Skeletal muscle tissue (tissue), 4 donors: ENCODE data around the gene STAT5B. TPM values are rescaled to one million over a fixed set of nuclear protein-coding genes. Genes with fewer than 3 reads are reported as not detected.
"Not testable (repeated sequence)": the region's sequence is repeated elsewhere in the genome, so short reads cannot be mapped to it uniquely, and the experiment has no call there.

ENCODE experiments used
- H3K27ac ChIP-seq: one replicate; pipeline ENCODE4 v1.7.0; 2013; ENCODE audit warnings: mild to moderate bottlenecking, low read depth, low read length, inconsistent platforms
- H3K27me3 ChIP-seq, 3 donors: one replicate each; pipeline ENCODE4 v1.7.0; 2013; ENCODE audit warnings: low read length in 3 of 3; ENCODE audit not compliant: control insufficient read depth in 3 of 3, insufficient read depth in 3 of 3
- H3K36me3 ChIP-seq, 3 donors: one replicate each; pipeline ENCODE4 v1.7.0; 2013; ENCODE audit warnings: low read length in 3 of 3; ENCODE audit not compliant: control insufficient read depth in 3 of 3, insufficient read depth in 3 of 3
- H3K4me1 ChIP-seq, 3 donors: one replicate each; pipeline ENCODE4 v1.7.0; 2013; ENCODE audit warnings: low read length in 3 of 3, mild to moderate bottlenecking in 3 of 3; ENCODE audit not compliant: control insufficient read depth in 3 of 3, insufficient read depth in 3 of 3
- H3K4me3 ChIP-seq, 3 donors: one replicate each; pipeline ENCODE4 v1.7.0; 2013; ENCODE audit warnings: low read length in 3 of 3
- H3K9ac ChIP-seq, 3 donors: one replicate each; pipeline ENCODE4 v1.7.0; 2013; ENCODE audit warnings: low read length in 3 of 3, mild to moderate bottlenecking in 3 of 3, moderate library complexity in 2 of 3, low read depth in 1 of 3
- H3K9me3 ChIP-seq, 3 donors: one replicate each; pipeline ENCODE4 v1.7.0; 2013; ENCODE audit warnings: low read length in 3 of 3; ENCODE audit not compliant: control insufficient read depth in 3 of 3
- total RNA-seq: library from RNA; depleted of rRNA; stranded (reverse); fragments of >200 nt; gene quantifications from one replicate; pipeline ENCODE4 v1.2.3, GENCODE V29; 2014
- donor health status: Osteomylitis.

STAT5B gene
- total RNA-seq, 1 donor from 2014 or later = 31.3 TPM

GRCh38 chr17:42241871-42242270, 34.3 kb downstream of the STAT5B start:
- Histone ChIP-seq H3K27me3 (no peaks in the 10 kb centered on the region), H3K4me1 (peaks cover 4 to 9% (median 6%) of the 10 kb centered on the region in 3 donors), H3K36me3 (no peaks in the 10 kb centered on the region), H3K9ac (no peak overlapping the region), H3K4me3 (no peak overlapping the region), H3K9me3 (no peaks in the 10 kb centered on the region), H3K27ac (no peak overlapping the region)

GRCh38 chr17:42240863-42241262, 35.3 kb downstream of the STAT5B start:
- H3K27ac ChIP-seq, H3K4me3 ChIP-seq, H3K36me3 ChIP-seq, H3K27me3 ChIP-seq, H3K4me1 ChIP-seq, H3K9ac ChIP-seq, H3K9me3 ChIP-seq: not testable (repeated sequence)

GRCh38 chr17:42240201-42240600, 36.0 kb downstream of the STAT5B start:
- H3K27ac ChIP-seq = no peak overlapping the region
- H3K36me3 ChIP-seq = no peaks in the 10 kb centered on the region
- H3K9me3 ChIP-seq = no peaks in the 10 kb centered on the region
- H3K4me3 ChIP-seq = no peak overlapping the region
- H3K4me1 ChIP-seq = peaks cover 5 to 8% (median 6%) of the 10 kb centered on the region in 3 donors
- no peaks in the 10 kb centered on the region for H3K27me3 ChIP-seq
- no peak overlapping the region for H3K9ac ChIP-seq

- not testable (repeated sequence) for H3K36me3 ChIP-seq, H3K9ac ChIP-seq, H3K9me3 ChIP-seq, H3K4me3 ChIP-seq, H3K27ac ChIP-seq, H3K27me3 ChIP-seq
- peaks cover 5 to 12% (median 8%) of the 10 kb centered on the region in 3 donors for H3K4me1 ChIP-seq
Measured at GRCh38 chr17:42239576-42239975, 36.6 kb downstream of the STAT5B start.

- no peaks in the 10 kb centered on the region for H3K9me3 ChIP-seq
- no peaks in the 10 kb centered on the region for H3K27me3 ChIP-seq
- no peaks in the 10 kb centered on the region for H3K36me3 ChIP-seq
- no peak overlapping the region for H3K4me3 ChIP-seq
- peaks cover 0 to 18% (median 6%) of the 10 kb centered on the region in 3 donors for H3K4me1 ChIP-seq
- no peak overlapping the region for H3K9ac ChIP-seq
- H3K27ac ChIP-seq = no peak overlapping the region
Measured at GRCh38 chr17:42236760-42237159, 39.4 kb downstream of the STAT5B start.

- H3K4me1 ChIP-seq = peaks cover 0 to 18% (median 6%) of the 10 kb centered on the region in 3 donors
- peak overlapping the region; percentile 30 to 63 (median 50) for H3K9ac ChIP-seq
- H3K4me3 ChIP-seq = peak overlapping the region in 2 of 3 donors; percentile 18 to 52
- H3K27ac ChIP-seq = peak overlapping the region; percentile 91
- H3K36me3 ChIP-seq = peaks cover 0 to 2% (median 0%) of the 10 kb centered on the region in 3 donors
- H3K9me3 ChIP-seq = no peaks in the 10 kb centered on the region
- H3K27me3 ChIP-seq = no peaks in the 10 kb centered on the region
Measured at GRCh38 chr17:42233994-42234393, 42.2 kb downstream of the STAT5B start.

- H3K4me1 ChIP-seq = peaks cover 4 to 26% (median 8%) of the 10 kb centered on the region in 3 donors
- no peak overlapping the region for H3K4me3 ChIP-seq
- no peak overlapping the region for H3K9ac ChIP-seq
- peak overlapping the region; percentile 91 for H3K27ac ChIP-seq
- no peaks in the 10 kb centered on the region for H3K9me3 ChIP-seq
- H3K27me3 ChIP-seq = no peaks in the 10 kb centered on the region
- peaks cover 0 to 2% (median 0%) of the 10 kb centered on the region in 3 donors for H3K36me3 ChIP-seq
Measured at GRCh38 chr17:42233156-42233555, 43.0 kb downstream of the STAT5B start.

- H3K27me3 ChIP-seq = no peaks in the 10 kb centered on the region
- peaks cover 0 to 2% (median 0%) of the 10 kb centered on the region in 3 donors for H3K36me3 ChIP-seq
- H3K4me3 ChIP-seq = no peak overlapping the region
- H3K9me3 ChIP-seq = no peaks in the 10 kb centered on the region
- peaks cover 15 to 30% (median 16%) of the 10 kb centered on the region in 3 donors for H3K4me1 ChIP-seq
- H3K27ac ChIP-seq = no peak overlapping the region
- H3K9ac ChIP-seq = peak overlapping the region in 1 of 3 donors; percentile 3
Measured at GRCh38 chr17:42230225-42230624, 46.0 kb downstream of the STAT5B start.

- Histone ChIP-seq H3K9ac (peak overlapping the region; percentile 7 to 66 (median 42)), H3K27me3 (no peaks in the 10 kb centered on the region), H3K36me3 (peaks cover 10 to 15% (median 12%) of the 10 kb centered on the region in 3 donors), H3K9me3 (no peaks in the 10 kb centered on the region), H3K4me1 (peaks cover 11 to 18% (median 15%) of the 10 kb centered on the region in 3 donors), H3K27ac (peak overlapping the region; percentile 79), H3K4me3 (peak overlapping the region; percentile 11 to 46 (median 22))
Measured at GRCh38 chr17:42227849-42228700, 48.1 kb downstream of the STAT5B start.

- Histone ChIP-seq H3K27ac (no peak overlapping the region), H3K4me1 (peaks cover 14 to 24% (median 15%) of the 10 kb centered on the region in 3 donors), H3K9me3 (no peaks in the 10 kb centered on the region), H3K27me3 (no peaks in the 10 kb centered on the region), H3K4me3 (no peak overlapping the region), H3K36me3 (peaks cover 22 to 26% (median 23%) of the 10 kb centered on the region in 3 donors), H3K9ac (no peak overlapping the region)
Measured at GRCh38 chr17:42225646-42226045, 50.5 kb downstream of the STAT5B start.
